Measurements from ENCODE around the gene DNAH7.
"Not testable (repeated sequence)": the region's sequence is repeated elsewhere in the genome, so short reads cannot be mapped to it uniquely, and the experiment has no call there.

Gene DNAH7

GRCh38 chr2:196096982-196097745 is 28.5 kb upstream of the DNAH7 start:
- DNase-seq (ENCODE audit: low read depth): no peak
- TF ChIP-seq CTCF (IDR thresholded peaks at IDR 0.05; ENCODE audit: low read depth, low read length, missing control alignments): no peak
- no peak overlapping the region for H3K4me3 ChIP-seq (ENCODE audit: low read depth, low read length)
- in situ Hi-C loops (cut with HindIII; ENCODE audit: low sequenced_read_pairs): no loop called here

- no peak overlapping the region for H3K4me3 ChIP-seq (ENCODE audit: low read depth, low read length)
- no peak for DNase-seq (ENCODE audit: low read depth)
- in situ Hi-C loops (cut with HindIII; ENCODE audit: low sequenced_read_pairs): no loop called here
- no peak for TF ChIP-seq CTCF (IDR thresholded peaks at IDR 0.05; ENCODE audit: low read depth, low read length, missing control alignments)
Observed at GRCh38 chr2:196096264-196096663, 27.6 kb upstream of the DNAH7 start.

- DNase-seq (ENCODE audit: low read depth); in situ Hi-C loops (cut with HindIII; ENCODE audit: low sequenced_read_pairs); H3K4me3 ChIP-seq (ENCODE audit: low read depth, low read length): not testable (repeated sequence)
Observed at GRCh38 chr2:196089448-196089847, 20.8 kb upstream of the DNAH7 start.

- no peak for TF ChIP-seq CTCF (IDR thresholded peaks at IDR 0.05; ENCODE audit: low read depth, low read length, missing control alignments)
- in situ Hi-C loops (cut with HindIII; ENCODE audit: low sequenced_read_pairs): no loop called here
- H3K4me3 ChIP-seq (ENCODE audit: low read depth, low read length): no peak overlapping the region
- no peak for DNase-seq (ENCODE audit: low read depth)
Observed at GRCh38 chr2:196088203-196088602, 19.6 kb upstream of the DNAH7 start.

GRCh38 chr2:196086517-196087368 is 18.1 kb upstream of the DNAH7 start:
- no peak for DNase-seq (ENCODE audit: low read depth)
- TF ChIP-seq CTCF (IDR thresholded peaks at IDR 0.05; ENCODE audit: low read depth, low read length, missing control alignments): no peak
- in situ Hi-C loops (cut with HindIII; ENCODE audit: low sequenced_read_pairs): no loop called here
- H3K4me3 ChIP-seq (ENCODE audit: low read depth, low read length): no peak overlapping the region

- in situ Hi-C loops (cut with HindIII; ENCODE audit: low sequenced_read_pairs): no loop called here
- TF ChIP-seq CTCF (IDR thresholded peaks at IDR 0.05; ENCODE audit: low read depth, low read length, missing control alignments): no peak
- DNase-seq (ENCODE audit: low read depth): no peak
- H3K4me3 ChIP-seq (ENCODE audit: low read depth, low read length): no peak overlapping the region
Observed at GRCh38 chr2:196083601-196084000, 15.0 kb upstream of the DNAH7 start.

GRCh38 chr2:196080526-196080925 is 11.9 kb upstream of the DNAH7 start:
- no peak overlapping the region for H3K4me3 ChIP-seq (ENCODE audit: low read depth, low read length)
- no peak for DNase-seq (ENCODE audit: low read depth)
- TF ChIP-seq CTCF (IDR thresholded peaks at IDR 0.05; ENCODE audit: low read depth, low read length, missing control alignments): no peak
- in situ Hi-C loops (cut with HindIII; ENCODE audit: low sequenced_read_pairs): no loop called here

Data from astrocyte of the cerebellum (primary cell).